ENCODE results near the gene SPTLC3.

Gene SPTLC3

DNA sequence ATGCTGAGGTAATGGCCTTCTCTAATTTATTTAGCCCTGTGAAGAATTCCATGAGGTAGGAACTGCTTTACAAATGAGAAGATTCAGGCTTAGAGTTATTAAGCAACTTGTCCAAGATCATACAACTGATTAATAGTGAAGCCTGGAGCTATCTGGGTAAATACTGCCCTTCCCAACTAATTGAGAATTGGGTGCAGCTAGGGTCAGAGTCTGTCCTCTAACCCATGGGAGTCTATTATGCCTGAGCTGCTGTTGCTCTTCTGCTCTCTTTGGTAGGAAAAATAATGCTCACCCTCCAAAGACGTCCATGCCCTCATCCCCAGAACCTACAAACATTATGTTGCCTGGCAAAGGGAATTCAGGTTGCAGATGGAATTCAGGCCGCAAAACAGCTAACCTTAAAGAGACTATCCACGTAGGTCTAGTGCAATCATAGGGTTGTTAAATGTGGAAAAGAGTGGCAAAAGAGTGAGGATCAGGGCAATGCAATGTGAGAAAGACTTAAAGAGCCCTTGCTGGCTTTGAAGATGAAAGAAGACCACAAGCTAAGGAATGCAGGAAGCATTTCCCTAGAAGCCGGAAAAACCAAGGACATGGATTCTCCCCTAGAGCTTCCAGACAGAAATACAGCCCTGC lies 90.1 kb downstream of the SPTLC3 start:
- TF ChIP-seq TOX (CRISPR knock-in tag; IDR thresholded peaks at IDR 0.05; ENCODE audit: borderline replicate concordance), result no peak
- TF ChIP-seq BACH2 (CRISPR knock-in tag; IDR thresholded peaks at IDR 0.05; ENCODE audit: borderline replicate concordance), result no peak
- TF ChIP-seq PPARA (CRISPR knock-in tag; IDR thresholded peaks at IDR 0.05; ENCODE audit: borderline replicate concordance), result no peak
- TF ChIP-seq, protein P1, sequence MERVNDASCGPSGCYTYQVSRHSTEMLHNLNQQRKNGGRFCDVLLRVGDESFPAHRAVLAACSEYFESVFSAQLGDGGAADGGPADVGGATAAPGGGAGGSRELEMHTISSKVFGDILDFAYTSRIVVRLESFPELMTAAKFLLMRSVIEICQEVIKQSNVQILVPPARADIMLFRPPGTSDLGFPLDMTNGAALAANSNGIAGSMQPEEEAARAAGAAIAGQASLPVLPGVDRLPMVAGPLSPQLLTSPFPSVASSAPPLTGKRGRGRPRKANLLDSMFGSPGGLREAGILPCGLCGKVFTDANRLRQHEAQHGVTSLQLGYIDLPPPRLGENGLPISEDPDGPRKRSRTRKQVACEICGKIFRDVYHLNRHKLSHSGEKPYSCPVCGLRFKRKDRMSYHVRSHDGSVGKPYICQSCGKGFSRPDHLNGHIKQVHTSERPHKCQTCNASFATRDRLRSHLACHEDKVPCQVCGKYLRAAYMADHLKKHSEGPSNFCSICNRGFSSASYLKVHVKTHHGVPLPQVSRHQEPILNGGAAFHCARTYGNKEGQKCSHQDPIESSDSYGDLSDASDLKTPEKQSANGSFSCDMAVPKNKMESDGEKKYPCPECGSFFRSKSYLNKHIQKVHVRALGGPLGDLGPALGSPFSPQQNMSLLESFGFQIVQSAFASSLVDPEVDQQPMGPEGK (CRISPR knock-in tag; IDR thresholded peaks at IDR 0.05; ENCODE audit: borderline replicate concordance), result no peak
- ATAC-seq, result no peak

DNA sequence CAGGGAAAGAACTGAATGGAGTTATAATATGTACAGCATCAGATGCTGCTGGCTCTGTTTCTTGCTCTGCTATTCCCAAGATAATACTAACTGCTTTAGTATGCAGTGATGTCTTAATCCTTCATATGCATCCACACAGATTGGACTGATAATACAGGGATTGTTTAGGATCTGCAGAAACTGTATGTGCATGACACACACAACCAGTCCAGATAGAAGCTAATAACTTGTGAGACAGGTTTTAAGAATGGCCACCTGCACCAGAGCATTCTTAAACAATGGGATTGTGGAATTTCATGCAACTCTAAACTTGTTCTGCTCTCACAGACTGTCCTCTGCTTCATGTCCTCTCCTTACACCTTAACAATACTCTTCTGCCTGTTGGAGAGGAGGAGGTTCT lies 90.9 kb downstream of the SPTLC3 start:
- TF ChIP-seq ARNTL (CRISPR knock-in tag; IDR thresholded peaks at IDR 0.05; ENCODE audit: borderline replicate concordance, low read depth) (no peak), ISL1 (CRISPR knock-in tag; IDR thresholded peaks at IDR 0.05) (no peak)
- ATAC-seq, result no peak

DNA sequence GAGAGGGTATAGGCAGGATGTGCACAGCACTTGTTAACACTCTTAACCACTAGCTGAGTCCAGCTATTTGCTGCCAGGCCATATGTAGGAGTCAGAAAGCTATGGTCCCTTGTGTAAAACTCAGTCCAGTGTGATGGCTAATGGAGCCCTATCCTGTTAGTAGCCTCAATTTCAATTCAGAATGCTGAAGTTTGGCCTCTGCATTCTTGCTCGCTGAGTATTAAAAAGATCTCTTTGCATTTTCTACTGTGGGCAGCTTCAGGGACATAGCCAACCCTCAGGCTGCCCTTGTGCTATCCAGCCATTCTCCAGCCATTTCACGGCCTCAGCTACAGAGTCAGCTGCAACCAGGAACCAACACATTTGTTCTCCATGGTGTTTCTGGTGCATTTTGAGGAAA lies 92.5 kb downstream of the SPTLC3 start:
- no peak for ATAC-seq
- TF ChIP-seq ISL1 (CRISPR knock-in tag; IDR thresholded peaks at IDR 0.05), result no peak

DNA sequence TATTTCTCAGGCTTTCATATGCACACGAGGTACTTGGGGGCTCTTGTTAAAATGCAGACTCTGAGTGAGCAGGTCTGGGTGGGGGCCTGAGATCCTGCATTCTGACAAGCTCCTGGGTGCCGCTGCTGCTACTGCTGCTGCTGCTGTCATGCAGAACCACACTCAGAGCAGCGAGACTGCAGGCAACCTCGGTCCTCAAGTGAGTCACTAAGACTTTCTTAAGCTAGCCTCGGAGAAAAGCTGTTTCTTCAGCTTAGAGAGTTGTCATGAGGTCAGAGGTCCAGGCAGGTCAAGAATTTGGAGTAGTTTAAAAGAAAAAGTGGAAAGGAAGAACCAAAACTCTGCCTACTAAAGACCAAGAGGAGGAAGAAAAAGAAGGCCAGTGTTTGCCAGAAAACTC lies 92.9 kb downstream of the SPTLC3 start:
- no peak for ATAC-seq
- no peak for TF ChIP-seq GLIS3 (CRISPR knock-in tag; IDR thresholded peaks at IDR 0.05)
- TF ChIP-seq, protein P2, sequence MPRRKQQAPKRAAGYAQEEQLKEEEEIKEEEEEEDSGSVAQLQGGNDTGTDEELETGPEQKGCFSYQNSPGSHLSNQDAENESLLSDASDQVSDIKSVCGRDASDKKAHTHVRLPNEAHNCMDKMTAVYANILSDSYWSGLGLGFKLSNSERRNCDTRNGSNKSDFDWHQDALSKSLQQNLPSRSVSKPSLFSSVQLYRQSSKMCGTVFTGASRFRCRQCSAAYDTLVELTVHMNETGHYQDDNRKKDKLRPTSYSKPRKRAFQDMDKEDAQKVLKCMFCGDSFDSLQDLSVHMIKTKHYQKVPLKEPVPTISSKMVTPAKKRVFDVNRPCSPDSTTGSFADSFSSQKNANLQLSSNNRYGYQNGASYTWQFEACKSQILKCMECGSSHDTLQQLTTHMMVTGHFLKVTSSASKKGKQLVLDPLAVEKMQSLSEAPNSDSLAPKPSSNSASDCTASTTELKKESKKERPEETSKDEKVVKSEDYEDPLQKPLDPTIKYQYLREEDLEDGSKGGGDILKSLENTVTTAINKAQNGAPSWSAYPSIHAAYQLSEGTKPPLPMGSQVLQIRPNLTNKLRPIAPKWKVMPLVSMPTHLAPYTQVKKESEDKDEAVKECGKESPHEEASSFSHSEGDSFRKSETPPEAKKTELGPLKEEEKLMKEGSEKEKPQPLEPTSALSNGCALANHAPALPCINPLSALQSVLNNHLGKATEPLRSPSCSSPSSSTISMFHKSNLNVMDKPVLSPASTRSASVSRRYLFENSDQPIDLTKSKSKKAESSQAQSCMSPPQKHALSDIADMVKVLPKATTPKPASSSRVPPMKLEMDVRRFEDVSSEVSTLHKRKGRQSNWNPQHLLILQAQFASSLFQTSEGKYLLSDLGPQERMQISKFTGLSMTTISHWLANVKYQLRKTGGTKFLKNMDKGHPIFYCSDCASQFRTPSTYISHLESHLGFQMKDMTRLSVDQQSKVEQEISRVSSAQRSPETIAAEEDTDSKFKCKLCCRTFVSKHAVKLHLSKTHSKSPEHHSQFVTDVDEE (CRISPR knock-in tag; IDR thresholded peaks at IDR 0.05), result no peak
- no peak for TF ChIP-seq CSDC2 (CRISPR knock-in tag; IDR thresholded peaks at IDR 0.05)

DNA sequence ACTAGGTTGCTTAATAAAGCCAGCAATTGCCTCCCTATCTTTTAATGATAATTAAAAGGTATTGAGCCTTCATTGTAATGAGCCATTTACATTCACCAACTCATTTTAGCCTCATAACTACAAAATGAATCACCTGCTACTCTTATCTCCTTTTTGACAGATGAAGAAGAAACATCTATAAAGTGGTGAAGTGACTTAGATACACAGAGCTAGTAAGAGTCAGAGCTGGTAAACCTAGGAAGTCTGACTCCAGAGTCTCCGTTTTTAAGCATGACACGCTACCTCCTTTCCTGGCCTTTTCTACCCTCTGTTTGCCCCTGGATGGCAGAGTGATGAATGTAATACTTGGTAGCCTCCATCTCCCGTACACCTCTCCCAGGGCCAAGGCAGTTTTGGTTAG lies 93.5 kb downstream of the SPTLC3 start:
- no peak for ATAC-seq
- TF ChIP-seq ZNF565 (CRISPR knock-in tag; conservative IDR thresholded peaks at IDR 0.05; ENCODE audit: low read depth), result no peak
- TF ChIP-seq CSDC2 (CRISPR knock-in tag; IDR thresholded peaks at IDR 0.05), result no peak
- TF ChIP-seq, protein P3, sequence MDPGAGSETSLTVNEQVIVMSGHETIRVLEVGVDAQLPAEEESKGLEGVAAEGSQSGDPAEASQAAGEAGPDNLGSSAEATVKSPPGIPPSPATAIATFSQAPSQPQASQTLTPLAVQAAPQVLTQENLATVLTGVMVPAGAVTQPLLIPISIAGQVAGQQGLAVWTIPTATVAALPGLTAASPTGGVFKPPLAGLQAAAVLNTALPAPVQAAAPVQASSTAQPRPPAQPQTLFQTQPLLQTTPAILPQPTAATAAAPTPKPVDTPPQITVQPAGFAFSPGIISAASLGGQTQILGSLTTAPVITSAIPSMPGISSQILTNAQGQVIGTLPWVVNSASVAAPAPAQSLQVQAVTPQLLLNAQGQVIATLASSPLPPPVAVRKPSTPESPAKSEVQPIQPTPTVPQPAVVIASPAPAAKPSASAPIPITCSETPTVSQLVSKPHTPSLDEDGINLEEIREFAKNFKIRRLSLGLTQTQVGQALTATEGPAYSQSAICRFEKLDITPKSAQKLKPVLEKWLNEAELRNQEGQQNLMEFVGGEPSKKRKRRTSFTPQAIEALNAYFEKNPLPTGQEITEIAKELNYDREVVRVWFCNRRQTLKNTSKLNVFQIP (CRISPR knock-in tag; IDR thresholded peaks at IDR 0.05; ENCODE audit: borderline replicate concordance, low read depth), result no peak
- no peak for TF ChIP-seq ESRRG (CRISPR knock-in tag; IDR thresholded peaks at IDR 0.05)
- TF ChIP-seq, protein P1 (CRISPR knock-in tag; IDR thresholded peaks at IDR 0.05; ENCODE audit: borderline replicate concordance), result no peak
- no peak for TF ChIP-seq ZC3H10 (CRISPR knock-in tag; IDR thresholded peaks at IDR 0.05)
- TF ChIP-seq, protein P2 (CRISPR knock-in tag; IDR thresholded peaks at IDR 0.05), result no peak

Measured in SK-N-SH treated with all-trans-retinoic acid at 6 μM for 48 hours (cell line).